Ureter (tissue), 1 donor: ENCODE measurements around the gene DHRS2. TPM values are rescaled to one million over a fixed set of nuclear protein-coding genes. Genes with fewer than 3 reads are reported as not detected.
"Not testable (repeated sequence)": the region's sequence is repeated elsewhere in the genome, so short reads cannot be mapped to it uniquely, and the experiment has no call there.

ENCODE experiments used
- DNase-seq: peaks from one replicate; pipeline ENCODE4 v3.0.0-alpha.2; 2020; ENCODE audit warnings: low spot score
- total RNA-seq: library from RNA; stranded (reverse); gene quantifications from one replicate; pipeline ENCODE4 v1.2.4, GENCODE V29; 2023
- donor health status: DM: yes; HTN: yes; CAD: no.

The DHRS2 gene, protein sequence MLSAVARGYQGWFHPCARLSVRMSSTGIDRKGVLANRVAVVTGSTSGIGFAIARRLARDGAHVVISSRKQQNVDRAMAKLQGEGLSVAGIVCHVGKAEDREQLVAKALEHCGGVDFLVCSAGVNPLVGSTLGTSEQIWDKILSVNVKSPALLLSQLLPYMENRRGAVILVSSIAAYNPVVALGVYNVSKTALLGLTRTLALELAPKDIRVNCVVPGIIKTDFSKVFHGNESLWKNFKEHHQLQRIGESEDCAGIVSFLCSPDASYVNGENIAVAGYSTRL
- total RNA-seq, result 1,842 TPM

- DNase-seq, result peak; percentile 84
Measured at GRCh38 chr14:23636317-23637211, at the start of gene DHRS2. Gene DHRS2 (plus strand): TSS chr14:23636364. CDS start chr14:23638865, 2,501 bp downstream.

DNA sequence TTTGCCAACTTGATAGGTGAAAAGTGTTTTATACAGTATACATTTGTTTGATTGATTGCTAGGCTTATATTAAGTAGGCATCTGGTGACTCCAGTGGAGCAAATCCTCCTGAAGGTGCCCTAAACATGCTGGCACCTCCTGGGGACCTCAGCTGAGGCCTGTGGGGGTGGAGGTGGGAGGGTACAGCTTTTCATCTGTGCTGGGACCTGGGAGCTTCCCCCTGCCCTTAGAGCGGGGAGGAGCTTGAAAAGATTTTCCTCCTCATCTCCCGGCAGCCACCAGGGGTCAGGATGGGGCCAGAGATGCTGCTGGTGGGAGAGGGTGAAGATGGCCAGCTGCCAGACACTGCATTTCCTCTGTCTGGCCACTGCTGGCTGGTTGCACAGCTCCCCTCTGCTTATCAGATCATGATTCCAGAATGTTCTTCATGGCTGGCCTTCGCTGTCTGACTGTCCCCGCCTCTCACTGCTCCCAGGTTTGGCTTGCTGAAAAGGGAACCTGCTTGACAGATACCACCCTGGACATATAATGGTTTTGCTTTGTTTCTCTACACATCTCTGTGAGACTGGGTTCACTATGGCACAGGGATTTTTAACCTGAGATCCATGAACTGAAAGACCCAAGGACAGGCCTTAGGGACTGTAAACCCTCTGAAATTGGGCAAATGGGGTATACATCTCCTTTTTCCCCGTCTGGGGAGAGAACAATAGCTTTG lies 47.1 kb upstream of the DHRS2 start:
- peak; percentile 91 for DNase-seq

DNA sequence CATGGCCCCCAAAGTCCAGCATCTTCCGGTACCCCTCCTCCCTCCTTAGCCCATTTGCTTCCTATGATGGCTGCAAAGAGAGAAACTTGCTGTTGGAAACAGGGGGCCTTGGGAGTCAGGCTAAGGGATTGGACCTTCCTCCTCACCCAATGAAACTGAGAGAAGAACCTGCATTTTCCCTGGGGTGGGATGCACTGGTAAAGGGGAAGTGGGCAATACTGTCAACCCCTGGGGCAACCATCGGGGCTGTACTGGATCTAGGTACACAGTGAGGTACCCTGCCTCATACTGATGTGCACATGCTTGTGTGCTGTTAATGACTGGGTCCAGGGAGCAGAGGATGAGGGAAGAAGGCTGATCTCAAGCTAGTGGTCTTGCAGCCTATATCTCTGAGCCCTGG lies 46.6 kb upstream of the DHRS2 start:
- DNase-seq, result no peak

GRCh38 chr14:23590198-23590597 lies 46.0 kb upstream of the DHRS2 start:
- no peak for DNase-seq

- DNase-seq, result not testable (repeated sequence)
Measured at GRCh38 chr14:23594191-23594590, 42.0 kb upstream of the DHRS2 start.

GRCh38 chr14:23600322-23600707 lies 35.8 kb upstream of the DHRS2 start:
- no peak for DNase-seq

DNA sequence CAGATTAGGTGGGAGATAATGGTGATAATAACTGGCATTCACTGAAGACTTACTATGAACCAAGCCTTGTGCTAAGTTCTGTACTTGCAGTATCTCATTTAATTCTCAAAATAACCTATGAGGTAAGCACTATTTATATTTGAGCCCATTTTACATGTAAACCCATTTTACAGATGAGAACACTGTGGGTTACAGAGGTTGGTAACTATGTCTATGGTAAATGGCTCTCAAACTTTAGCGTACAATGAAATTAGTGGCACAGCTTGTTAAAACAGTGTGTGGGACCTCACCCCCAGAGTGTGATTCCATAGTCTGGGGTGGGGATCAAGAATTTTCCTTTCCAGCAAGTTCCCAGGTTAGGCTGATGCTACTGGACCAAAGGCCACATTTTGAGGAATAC lies 35.4 kb upstream of the DHRS2 start:
- no peak for DNase-seq

DNA sequence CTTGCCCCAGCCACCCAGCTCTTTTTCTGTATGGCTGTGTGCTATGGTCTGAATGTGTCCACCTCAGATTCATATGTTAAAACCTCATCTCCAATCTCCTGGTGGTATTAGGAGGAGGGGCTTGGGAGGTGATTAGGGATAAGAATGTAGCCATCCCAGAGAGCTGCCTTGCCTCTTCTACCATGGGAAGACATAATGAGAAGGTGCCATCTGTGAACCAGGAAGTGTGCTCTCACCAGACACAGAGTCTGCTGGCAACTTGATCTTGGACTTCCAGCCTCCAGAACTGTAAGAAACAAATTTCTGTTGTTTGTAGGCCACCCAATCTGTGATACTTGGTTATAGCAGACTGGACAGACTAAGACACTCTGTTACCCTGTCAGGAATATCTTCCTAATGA lies 34.7 kb upstream of the DHRS2 start:
- DNase-seq, result no peak

DNA sequence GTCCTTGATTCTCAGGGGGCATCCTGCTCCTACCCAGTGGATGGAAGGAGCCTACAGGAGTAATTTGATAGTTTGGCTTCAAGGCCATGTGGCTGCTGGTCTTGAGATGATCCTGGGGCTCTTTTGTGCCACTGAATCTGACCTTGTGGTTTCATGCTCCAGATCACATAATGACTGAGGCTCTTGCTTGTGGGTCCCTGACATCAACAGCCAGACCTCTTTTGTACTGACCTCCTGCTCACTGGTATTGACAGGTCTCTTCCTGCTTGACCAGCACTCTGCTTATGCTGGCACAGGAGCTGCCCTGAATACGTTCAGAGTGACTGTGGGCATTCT lies 34.4 kb upstream of the DHRS2 start:
- DNase-seq, result no peak

DNA sequence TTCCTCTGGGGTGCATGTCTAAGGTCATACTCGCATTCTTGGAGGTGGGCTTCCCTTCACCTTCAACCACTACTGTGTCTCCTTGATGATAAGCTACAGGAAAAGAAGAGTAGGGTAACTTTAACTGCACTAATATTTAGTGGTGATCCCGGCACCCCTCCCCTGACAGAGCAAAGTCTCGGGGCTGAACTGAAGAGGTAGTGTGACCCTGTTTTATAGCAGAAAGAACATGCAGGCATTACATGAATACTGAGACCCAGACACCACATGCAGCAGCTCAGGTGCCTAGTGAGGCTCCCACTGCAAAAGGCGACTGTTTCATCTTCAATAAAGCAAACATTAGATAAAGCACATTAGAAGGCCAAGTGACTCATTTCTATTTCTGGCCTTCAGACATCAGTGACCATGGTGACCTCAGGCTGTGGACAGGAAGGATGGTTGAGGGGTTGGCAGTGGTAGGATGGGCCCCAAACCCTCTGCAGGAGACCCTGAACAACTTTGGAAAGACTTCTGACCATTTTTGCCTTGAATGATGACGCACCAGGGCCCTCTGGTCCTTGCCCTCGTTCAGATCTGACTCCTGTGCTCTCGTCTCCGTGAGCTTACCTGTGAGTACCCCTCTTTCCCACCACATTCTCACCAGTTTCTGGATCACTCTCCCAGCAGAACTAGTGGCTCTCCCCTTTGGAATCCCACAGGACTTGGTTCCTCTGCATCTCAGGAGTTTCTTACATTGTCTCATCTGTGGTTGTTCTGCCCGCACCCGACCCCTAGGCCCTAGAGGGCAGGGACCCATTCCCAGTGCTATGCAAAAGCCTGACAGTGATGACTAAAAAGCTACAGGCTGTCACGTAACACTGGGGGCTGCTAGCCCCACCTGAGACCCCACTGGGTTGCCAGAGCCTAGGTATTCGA lies 33.7 kb upstream of the DHRS2 start:
- no peak for DNase-seq

DNA sequence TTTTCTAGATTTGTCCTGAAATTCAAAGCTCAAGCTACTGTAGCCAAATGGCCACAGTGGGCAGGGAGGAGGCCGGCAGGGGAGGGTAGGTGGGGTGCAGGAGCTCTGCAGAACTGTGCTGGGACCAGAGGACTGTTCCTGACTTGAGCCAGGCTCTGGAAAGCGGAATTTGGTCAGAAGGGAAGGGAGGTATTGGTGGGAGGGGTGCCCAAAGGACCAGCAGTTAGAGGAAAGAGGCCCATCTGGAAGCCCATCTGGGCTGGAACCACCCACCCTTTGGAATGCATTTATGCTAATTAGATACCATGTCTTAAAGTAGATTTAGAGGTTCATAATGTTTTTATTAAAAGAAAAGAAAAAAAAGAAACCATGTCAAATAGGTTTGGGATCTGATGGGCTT lies 33.1 kb upstream of the DHRS2 start:
- DNase-seq, result no peak

- DNase-seq, result no peak
Measured at GRCh38 chr14:23604148-23604547, 32.0 kb upstream of the DHRS2 start.

- DNase-seq, result no peak
Measured at GRCh38 chr14:23604675-23605170, 31.4 kb upstream of the DHRS2 start.

- no peak for DNase-seq
Measured at GRCh38 chr14:23605931-23606585, 30.1 kb upstream of the DHRS2 start.

DNA sequence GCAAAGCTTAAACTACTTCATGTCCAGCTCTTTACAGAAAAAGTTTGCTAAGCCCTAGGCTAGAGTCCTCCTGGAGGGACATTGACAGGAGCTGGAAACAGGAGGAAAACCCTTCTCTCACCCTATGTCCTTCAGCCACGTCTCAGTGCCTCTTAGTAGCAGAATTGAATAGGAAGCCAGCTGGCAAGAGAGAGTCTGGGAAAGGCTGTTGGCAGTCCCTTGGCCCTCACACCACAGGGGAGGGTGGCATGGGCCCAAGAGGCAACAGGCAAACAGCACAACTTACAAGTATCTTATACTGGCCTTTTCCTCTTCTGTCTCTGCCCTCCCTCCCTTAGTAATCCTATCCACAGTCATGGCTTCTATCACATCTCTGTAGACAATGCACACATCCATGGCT lies 27.7 kb upstream of the DHRS2 start:
- no peak for DNase-seq

GRCh38 chr14:23609001-23609400 lies 27.2 kb upstream of the DHRS2 start:
- DNase-seq, result no peak

DNA sequence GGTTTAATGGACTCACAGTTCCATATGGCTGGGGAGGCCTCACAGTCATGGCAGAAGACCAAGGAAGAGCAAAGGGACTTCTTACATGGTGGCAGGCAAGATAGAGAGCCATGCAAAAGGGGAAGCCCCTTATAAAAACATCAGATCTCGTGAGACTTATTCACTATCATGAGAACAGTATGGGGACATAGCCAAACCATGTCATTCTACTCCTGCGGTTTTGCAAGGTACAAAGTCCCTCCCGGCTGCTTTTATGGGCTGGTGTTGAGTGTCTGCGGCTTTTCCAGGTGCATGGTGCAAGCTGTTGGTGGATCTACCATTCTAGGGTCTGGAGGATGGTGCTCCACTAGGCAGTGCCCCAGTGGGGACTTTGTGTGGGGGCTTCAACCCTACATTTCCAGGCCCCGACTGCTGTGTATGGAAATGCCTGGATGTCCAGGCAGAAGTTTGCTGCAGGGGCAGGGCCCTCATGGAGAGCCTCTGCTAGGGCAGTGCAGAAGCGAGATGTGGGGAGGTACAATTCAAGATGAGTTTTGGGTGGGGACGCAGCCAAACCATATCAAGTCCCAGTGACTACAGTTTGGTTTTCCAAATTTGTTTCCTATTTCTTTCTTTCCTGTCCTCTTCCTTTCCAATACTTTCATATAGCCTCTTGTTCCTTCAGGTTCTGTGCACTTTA lies 26.6 kb upstream of the DHRS2 start:
- DNase-seq, result not testable (repeated sequence)

- DNase-seq, result no peak
Measured at GRCh38 chr14:23610090-23610814, 25.9 kb upstream of the DHRS2 start.

GRCh38 chr14:23610815-23611289 lies 25.3 kb upstream of the DHRS2 start:
- no peak for DNase-seq
